Measurements from ENCODE around the gene SSX2IP.

- TF ChIP-seq, protein P1, sequence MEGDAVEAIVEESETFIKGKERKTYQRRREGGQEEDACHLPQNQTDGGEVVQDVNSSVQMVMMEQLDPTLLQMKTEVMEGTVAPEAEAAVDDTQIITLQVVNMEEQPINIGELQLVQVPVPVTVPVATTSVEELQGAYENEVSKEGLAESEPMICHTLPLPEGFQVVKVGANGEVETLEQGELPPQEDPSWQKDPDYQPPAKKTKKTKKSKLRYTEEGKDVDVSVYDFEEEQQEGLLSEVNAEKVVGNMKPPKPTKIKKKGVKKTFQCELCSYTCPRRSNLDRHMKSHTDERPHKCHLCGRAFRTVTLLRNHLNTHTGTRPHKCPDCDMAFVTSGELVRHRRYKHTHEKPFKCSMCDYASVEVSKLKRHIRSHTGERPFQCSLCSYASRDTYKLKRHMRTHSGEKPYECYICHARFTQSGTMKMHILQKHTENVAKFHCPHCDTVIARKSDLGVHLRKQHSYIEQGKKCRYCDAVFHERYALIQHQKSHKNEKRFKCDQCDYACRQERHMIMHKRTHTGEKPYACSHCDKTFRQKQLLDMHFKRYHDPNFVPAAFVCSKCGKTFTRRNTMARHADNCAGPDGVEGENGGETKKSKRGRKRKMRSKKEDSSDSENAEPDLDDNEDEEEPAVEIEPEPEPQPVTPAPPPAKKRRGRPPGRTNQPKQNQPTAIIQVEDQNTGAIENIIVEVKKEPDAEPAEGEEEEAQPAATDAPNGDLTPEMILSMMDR (IDR thresholded peaks at IDR 0.05): no peak
- TF ChIP-seq POLR2A (IDR thresholded peaks at IDR 0.05): no peak
These were observed 21.6 kb upstream of the SSX2IP start for GRCh38 chr1:84711869-84712268.

Data from stomach (tissue), 4 donors.